Left cardiac atrium (tissue), 4 donors: Measurements from ENCODE around the gene RAB11FIP3. TPM values are rescaled to one million over a fixed set of nuclear protein-coding genes. Genes with fewer than 3 reads are reported as not detected.
A peak's percentile ranks its signal among the peaks of the same experiment; 100 is the strongest.
"Not testable (repeated sequence)": the region's sequence is repeated elsewhere in the genome, so short reads cannot be mapped to it uniquely, and the experiment has no call there.

ENCODE experiments used
- ATAC-seq, 2 donors: fragments of 200-7000 bp; cut with Tn5 transposase; one replicate each; pipeline ENCODE4 v1.9.1; 2020; ENCODE audit warnings: mild to moderate bottlenecking in 2 of 2, moderate library complexity in 2 of 2
- DNase-seq: peaks from one replicate; pipeline ENCODE4 v3.0.0-alpha.2; 2020
- intact Hi-C, 2 donors: fragments of 100-400 bp; cut with DNase I; formaldehyde crosslinking; loops; one replicate each; pipeline versions ENCODE4 v1.14.1 to v1.15.1; 2022 to 2023
- total RNA-seq, 2 donors: library from RNA; stranded (reverse); fragmentation: NEBNext Ultra II Directional; extraction: Animal tissue kit (Norgen Biotek cat#: 25700); gene quantifications; one replicate each; pipeline ENCODE4 v1.2.1, GENCODE V29; 2021
- donor health status: DM: no; HTN: yes; CAD: no.
- donor health status: DM: no; HTN: yes; CAD: no; lungs with severe emphysema.
- donor health status: DM: yes; HTN: yes; CAD: no.
- donor health status: Dilated cardiomyopathy.

The RAB11FIP3 gene
- total RNA-seq, 2 donors from 2014 or later, result 24.2 to 38.1 TPM

GRCh38 chr16:410516-411178 is 14.8 kb upstream of the RAB11FIP3 start:
- ATAC-seq (no peak), DNase-seq (no peak)
- intact Hi-C loops, result no loop called here

- DNase-seq (no peak), ATAC-seq (no peak)
- intact Hi-C loops, result no loop called here
Observed at GRCh38 chr16:411576-412265, 13.7 kb upstream of the RAB11FIP3 start.

- intact Hi-C loops, result no loop called here
- DNase-seq (no peak), ATAC-seq (no peak)
Observed at GRCh38 chr16:414395-415169, 10.9 kb upstream of the RAB11FIP3 start.

- ATAC-seq, DNase-seq: not testable (repeated sequence)
Observed at GRCh38 chr16:415170-415498, 10.3 kb upstream of the RAB11FIP3 start.

GRCh38 chr16:422179-422578 is 3.3 kb upstream of the RAB11FIP3 start:
- ATAC-seq, DNase-seq, intact Hi-C loops: not testable (repeated sequence)

More at GRCh38 chr16:415170-415498, 10.3 kb upstream of the RAB11FIP3 start:
- intact Hi-C loops, result not testable (repeated sequence)

GRCh38 chr16:424033-424622 is 1.3 kb upstream of the RAB11FIP3 start:
- ATAC-seq, result peak; percentile 79 to 85

GRCh38 chr16:424623-425081 is 797 bp upstream of the RAB11FIP3 start:
- DNase-seq, result peak; percentile 62
- ATAC-seq, result peak; percentile 39 to 44
- intact Hi-C loops, result loop anchor here in 1 of 2 donors (5.0 kb wide), 1 partner anchor 103 kb away; the partner anchor contains the start of gene CAPN15

More at GRCh38 chr16:424033-424622, 1.3 kb upstream of the RAB11FIP3 start:
- peak; percentile 79 for DNase-seq
- intact Hi-C loops, result no loop called here

- peak; percentile 7 to 17 for ATAC-seq
- intact Hi-C loops, result loop anchor here in 1 of 2 donors (5.0 kb wide), 1 partner anchor 102 kb away; the partner anchor contains the start of gene CAPN15
- no peak for DNase-seq
Observed at GRCh38 chr16:425740-426114, 278 bp downstream of the RAB11FIP3 start.

- ATAC-seq (no peak), DNase-seq (no peak)
- intact Hi-C loops, result loop anchor here in 1 of 2 donors (5.0 kb wide), 1 partner anchor 101 kb away; the partner anchor contains the start of gene CAPN15
Observed at GRCh38 chr16:426115-426905, 861 bp downstream of the RAB11FIP3 start.

GRCh38 chr16:426906-427249 is 1.4 kb downstream of the RAB11FIP3 start:
- intact Hi-C loops, result loop anchor here in 1 of 2 donors (5.0 kb wide), 1 partner anchor 100 kb away; the partner anchor contains the start of gene CAPN15
- DNase-seq (no peak), ATAC-seq (no peak)

- ATAC-seq (no peak), DNase-seq (no peak)
- intact Hi-C loops, result loop anchor here in 1 of 2 donors (5.0 kb wide), 1 partner anchor 100 kb away; the partner anchor contains the start of gene CAPN15
Observed at GRCh38 chr16:427250-427649, 1.8 kb downstream of the RAB11FIP3 start.

GRCh38 chr16:430904-431303 is 5.5 kb downstream of the RAB11FIP3 start:
- intact Hi-C loops, result no loop called here
- DNase-seq (no peak), ATAC-seq (no peak)

GRCh38 chr16:440627-441026 is 15.2 kb downstream of the RAB11FIP3 start:
- DNase-seq (no peak), ATAC-seq (no peak)
- intact Hi-C loops, result no loop called here

GRCh38 chr16:441447-441846 is 16.0 kb downstream of the RAB11FIP3 start:
- intact Hi-C loops, result no loop called here

GRCh38 chr16:442976-443375 is 17.5 kb downstream of the RAB11FIP3 start:
- intact Hi-C loops, result no loop called here
- ATAC-seq (peak; percentile 48 to 79), DNase-seq (no peak)

More at GRCh38 chr16:441447-441846, 16.0 kb downstream of the RAB11FIP3 start:
- DNase-seq (no peak), ATAC-seq (no peak)

GRCh38 chr16:444027-444426 is 18.6 kb downstream of the RAB11FIP3 start:
- intact Hi-C loops, result no loop called here
- DNase-seq (no peak), ATAC-seq (no peak)

- DNase-seq (no peak), ATAC-seq (no peak)
- intact Hi-C loops, result no loop called here
Observed at GRCh38 chr16:445566-445965, 20.1 kb downstream of the RAB11FIP3 start.

- ATAC-seq (no peak), DNase-seq (no peak)
- intact Hi-C loops, result no loop called here
Observed at GRCh38 chr16:450385-450784, 24.9 kb downstream of the RAB11FIP3 start.
